ENCODE measurements around the gene DMD.
"Not testable (repeated sequence)": the region's sequence is repeated elsewhere in the genome, so short reads cannot be mapped to it uniquely, and the experiment has no call there.

Gene DMD

GRCh38 chrX:32451954-32452695 is 759.2 kb downstream of the DMD start:
- no peak for DNase-seq

- no peak for DNase-seq
These were observed 762.4 kb downstream of the DMD start for GRCh38 chrX:32448945-32449344.

DNA sequence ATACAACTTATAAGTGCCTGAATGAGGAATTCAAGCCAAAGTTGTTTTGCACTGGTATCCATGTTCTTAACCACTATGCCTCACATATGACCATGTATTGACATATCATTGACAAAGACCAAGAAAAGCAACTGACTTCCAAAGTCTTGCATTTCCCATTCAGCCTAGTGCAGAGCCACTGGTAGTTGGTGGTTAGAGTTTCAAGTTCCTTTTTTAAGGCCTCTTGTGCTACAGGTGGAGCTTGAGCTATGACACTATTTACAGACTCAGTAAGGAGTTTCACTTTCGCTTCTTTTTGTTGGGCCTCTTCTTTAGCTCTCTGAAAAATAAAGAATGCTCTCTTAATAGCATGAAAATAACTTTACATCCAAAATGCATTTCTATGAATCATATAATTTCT is 763.0 kb downstream of the DMD start:
- no peak for DNase-seq

DNA sequence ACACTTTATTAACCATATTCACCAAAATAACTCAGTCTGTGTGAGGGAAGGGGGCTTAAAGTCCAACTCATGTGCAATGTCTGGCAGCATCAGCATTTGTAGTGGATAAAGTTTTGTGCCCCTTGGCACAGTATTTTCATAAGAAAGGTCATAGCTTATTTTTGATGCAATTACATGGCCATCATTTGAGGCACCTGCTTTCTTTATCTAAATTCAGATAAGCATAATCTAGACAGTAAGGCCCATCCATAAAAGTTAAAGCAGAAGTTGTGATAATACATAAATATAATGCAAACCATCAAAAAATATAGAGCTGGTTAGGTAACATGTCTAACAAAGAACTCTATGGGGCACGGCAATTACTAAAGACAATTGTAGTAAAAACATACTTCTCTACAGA is 763.7 kb downstream of the DMD start:
- DNase-seq = no peak

DNA sequence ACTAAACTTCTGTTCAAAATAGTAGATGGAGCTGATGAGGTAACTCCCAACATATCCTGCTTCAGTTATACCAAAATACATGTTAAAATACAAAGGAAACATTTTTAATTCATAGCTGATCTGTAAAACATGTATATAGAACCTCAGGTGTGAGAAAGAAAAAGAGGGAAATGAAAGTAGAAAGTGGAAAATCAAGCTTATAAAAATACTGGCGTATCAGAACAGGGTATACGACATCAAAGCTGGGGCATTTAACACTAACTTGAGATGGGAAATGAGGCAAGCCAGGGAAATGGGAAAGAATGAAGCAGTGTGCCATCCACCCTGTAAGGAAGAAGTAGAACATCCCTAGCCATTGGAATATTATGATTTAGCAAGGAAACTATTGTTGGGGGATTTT is 767.5 kb downstream of the DMD start:
- no peak for DNase-seq

- no peak for DNase-seq
These were observed 790.1 kb downstream of the DMD start for GRCh38 chrX:32421266-32421665.

GRCh38 chrX:32408389-32408788 is 803.0 kb downstream of the DMD start:
- peak; percentile 13 for DNase-seq

DNA sequence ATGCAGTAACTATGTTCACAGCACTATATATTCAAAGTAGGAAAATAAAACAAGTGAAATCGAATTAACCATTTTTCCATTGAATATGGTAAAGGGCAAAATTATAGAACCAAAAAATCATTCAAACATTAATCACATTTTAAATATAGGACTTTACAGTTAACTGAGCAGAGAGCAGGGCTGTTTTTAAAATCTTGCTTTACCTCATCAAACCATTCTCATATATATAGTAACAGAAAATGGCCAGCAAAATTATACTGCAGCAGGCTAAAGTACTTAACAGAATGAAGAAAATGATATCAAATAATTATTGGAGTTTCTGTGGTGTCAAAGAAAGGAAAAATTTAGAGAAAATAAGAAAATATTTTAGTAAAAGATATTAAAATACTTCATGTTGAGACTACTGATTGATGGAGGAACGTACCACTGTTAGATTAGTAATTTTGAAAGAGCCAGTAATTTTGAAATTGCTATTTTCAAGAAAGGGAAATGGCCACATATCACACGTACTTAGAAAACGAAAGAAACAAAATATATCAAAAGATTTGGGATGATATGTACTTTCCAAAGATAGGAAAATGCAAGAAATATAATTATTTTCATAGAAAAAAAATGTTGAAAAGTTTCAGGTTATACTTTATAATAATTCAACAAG is 813.7 kb downstream of the DMD start:
- no peak for DNase-seq

GRCh38 chrX:32395878-32396277 is 815.5 kb downstream of the DMD start:
- DNase-seq = no peak

- no peak for DNase-seq
These were observed 818.7 kb downstream of the DMD start for GRCh38 chrX:32392655-32393054.

GRCh38 chrX:32370456-32371205 is 840.7 kb downstream of the DMD start:
- DNase-seq = no peak

GRCh38 chrX:32293962-32294700 is 917.2 kb downstream of the DMD start:
- DNase-seq = no peak

- DNase-seq = no peak
These were observed 922.0 kb downstream of the DMD start for GRCh38 chrX:32289356-32289755.

GRCh38 chrX:32281853-32282252 is 929.5 kb downstream of the DMD start:
- DNase-seq = no peak

DNA sequence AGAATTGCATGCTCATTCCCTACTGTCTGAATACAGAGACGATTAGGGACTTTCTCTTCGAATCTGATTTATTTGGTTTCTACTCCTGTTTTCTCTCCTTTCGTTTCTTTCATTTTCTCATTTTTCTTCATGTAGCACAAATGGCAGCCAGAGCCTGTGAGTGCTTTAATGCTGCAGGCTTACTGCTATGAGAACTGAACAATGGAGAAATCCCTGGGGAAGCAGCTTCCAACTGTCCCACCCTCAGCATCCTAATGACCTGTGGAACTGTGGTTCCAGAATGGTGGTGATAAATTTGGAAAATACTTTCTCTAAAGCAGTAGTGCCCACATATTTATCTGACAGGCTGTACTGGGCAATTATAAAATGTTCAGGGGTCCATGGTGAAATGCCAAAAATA is 930.4 kb downstream of the DMD start:
- DNase-seq = no peak

GRCh38 chrX:32280489-32280888 is 930.9 kb downstream of the DMD start:
- no peak for DNase-seq

DNA sequence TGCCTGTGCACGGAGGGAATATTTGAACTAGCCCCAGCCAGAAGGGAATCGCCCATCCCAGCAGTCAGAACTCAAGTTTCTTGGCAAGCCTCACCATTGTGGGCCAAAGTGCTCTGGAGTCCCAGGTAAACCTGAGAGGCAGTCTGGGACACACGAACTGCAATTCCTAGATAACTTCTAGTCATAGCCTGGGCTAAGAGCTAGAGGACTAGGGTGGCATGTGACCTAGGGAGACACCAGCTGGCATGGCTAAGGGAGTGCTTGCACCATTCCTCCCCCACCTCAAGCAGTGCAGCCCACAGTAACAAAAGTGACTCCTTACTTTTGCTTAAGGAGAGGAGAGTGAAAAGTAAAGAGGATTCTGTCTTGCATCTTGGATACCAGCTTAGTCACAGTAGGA is 935.2 kb downstream of the DMD start:
- no peak for DNase-seq

- no peak for DNase-seq
These were observed 941.5 kb downstream of the DMD start for GRCh38 chrX:32269866-32270265.

DNA sequence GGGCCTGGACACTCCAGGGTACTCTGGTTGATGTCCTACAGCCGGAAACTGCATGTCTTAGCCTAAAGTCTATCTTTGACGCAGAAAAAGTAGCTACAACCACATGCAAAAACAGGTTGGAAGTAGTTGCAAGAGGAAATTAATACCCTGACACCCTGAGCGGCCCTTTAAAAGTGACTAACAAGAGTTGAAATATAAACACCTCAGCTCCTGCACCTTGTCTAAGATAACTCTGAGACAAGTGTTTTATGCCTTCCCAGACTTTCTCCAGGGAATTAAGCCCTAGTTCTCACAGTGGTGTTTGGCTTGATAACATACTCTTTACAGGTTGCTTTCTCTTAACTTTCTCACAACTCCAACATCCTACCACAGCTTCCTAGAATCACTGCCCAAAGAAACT is 943.1 kb downstream of the DMD start:
- no peak for DNase-seq

- DNase-seq = no peak
These were observed 943.6 kb downstream of the DMD start for GRCh38 chrX:32267796-32268195.

GRCh38 chrX:32246675-32247074 is 964.7 kb downstream of the DMD start:
- not testable (repeated sequence) for DNase-seq

DNA sequence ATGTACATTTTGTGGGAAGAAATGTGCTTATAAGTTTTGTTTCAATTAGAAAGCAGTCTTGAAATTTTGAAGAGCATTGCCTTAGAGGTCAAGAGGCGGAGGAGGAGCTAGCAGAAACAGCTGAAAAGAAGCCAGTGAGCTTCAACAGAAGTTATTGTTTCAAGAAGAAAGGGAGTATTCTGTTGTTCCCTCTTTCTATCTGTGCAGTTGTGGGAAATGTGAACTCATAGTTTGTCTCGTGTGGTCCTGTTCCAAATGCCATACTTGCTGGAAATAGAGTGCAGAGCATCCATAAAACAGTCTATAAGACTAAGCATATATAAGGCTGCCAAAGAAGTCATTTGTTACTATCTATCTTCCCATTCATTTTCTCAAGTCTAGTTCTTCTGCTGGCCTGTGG is 1015.7 kb downstream of the DMD start:
- no peak for DNase-seq

GRCh38 chrX:32191316-32191715 is 1020.0 kb downstream of the DMD start:
- DNase-seq = no peak

Measured in CD4-positive, alpha-beta T cell treated with Interleukin-17A for 4 hours (primary cell).